Mammary microvascular endothelial cell (primary cell): ENCODE results near the gene SFTPD. TPM values are rescaled to one million over a fixed set of nuclear protein-coding genes. Genes with fewer than 3 reads are reported as not detected.

Source experiments
- total RNA-seq: library from RNA; depleted of rRNA; stranded (reverse); fragments of >200 nt; gene quantifications from 2 replicates; pipeline ENCODE4 v1.2.3, GENCODE V29; 2015

SFTPD gene
- total RNA-seq, result not detected in 2 replicates

DNA sequence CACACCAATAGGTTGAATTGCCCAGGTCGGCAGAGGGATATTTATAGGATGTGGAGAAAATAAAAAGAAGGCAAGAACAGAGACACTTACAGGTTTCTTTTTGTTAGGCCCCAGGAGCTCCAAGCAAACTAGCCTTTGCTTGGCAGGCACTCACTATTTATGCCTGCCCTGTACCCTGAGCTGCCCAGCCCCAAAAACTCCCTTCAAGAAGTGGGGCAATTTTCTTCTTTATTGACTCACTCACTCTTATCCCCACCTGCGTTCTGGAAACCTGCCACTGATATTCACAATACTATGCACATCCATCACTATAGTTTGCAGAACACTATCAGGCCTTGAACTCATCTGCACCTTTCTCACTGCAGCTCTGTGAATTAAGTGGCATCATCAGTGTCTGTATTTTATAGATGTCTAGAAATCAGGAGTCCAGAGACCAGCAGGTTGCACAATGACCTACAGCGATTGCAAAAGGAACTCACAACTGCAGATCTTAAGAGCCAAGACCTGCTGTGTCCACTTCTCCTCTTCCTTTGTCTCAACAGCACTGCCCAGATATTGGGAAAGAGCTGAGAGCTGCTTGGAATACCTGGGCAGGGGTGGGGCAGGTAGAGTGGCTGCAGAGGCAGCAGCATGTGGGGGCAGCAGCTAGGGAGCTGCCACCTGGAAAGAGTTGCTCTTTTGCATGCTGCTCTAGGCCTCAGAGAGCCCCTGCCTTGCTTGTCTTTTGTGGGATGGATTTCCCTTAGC lies at the start of gene SFTPD:
Gene SFTPD, minus strand, starts transcription at position 130 of the 747 bp plus-strand sequence. CDS start 2,446 bp downstream, outside the sequence.

Other genes with a start within 250 kb of the SFTPD start
- 0.27 TPM in 1 of 2 replicates, not detected in the other for gene NUTM2B, start 245.9 kb downstream of the SFTPD start, total RNA-seq
- 0.05 TPM in 1 of 2 replicates, not detected in the other for gene NUTM2E, start 122.4 kb downstream of the SFTPD start, total RNA-seq
- gene TMEM254, start 129.6 kb upstream of the SFTPD start, total RNA-seq, result 7.1 and 13.0 TPM in 2 replicates
- gene PLAC9, start 183.6 kb upstream of the SFTPD start, total RNA-seq, result 0.59 and 1.7 TPM in 2 replicates